LNCaP clone FGC (cell line): Measurements from ENCODE around the gene JAKMIP1.

ENCODE experiments used
- DNase-seq: peaks from one replicate; pipeline ENCODE4 v3.0.0-alpha.2; 2011; ENCODE audit warnings: low read depth
- H3K4me3 ChIP-seq: 2 replicates; pipeline ENCODE4 v1.5.1; 2011; ENCODE audit warnings: mild to moderate bottlenecking, low read depth, low read length, control low read depth
- TF ChIP-seq, protein P1 (sequence below): IDR thresholded peaks from 2 replicates; pipeline ENCODE4 v1.5.1; 2012; ENCODE audit warnings: mild to moderate bottlenecking; ENCODE audit not compliant: control insufficient read depth, insufficient read depth; ENCODE audit errors: extremely low read depth

JAKMIP1 gene

DNA sequence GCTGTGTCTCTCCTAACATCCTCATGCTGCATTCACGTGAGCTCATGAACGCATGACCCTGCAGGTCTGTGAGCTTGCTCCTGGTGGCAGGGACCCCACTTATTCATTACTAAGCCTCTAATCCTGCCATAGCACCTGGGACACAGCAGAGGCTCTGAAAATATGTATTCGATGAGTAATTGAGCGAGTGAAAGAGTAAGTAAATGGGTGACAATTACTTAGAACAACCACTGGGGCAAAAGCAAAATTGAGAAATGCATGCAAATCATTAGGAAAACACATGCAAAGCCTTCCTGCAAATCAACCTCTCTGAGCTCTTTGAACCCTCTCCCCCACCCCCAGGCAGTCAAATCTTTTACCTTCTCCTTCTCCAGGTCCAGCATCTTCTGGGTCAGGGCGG, 158.5 kb downstream of the JAKMIP1 start:
- TF ChIP-seq, protein P1, sequence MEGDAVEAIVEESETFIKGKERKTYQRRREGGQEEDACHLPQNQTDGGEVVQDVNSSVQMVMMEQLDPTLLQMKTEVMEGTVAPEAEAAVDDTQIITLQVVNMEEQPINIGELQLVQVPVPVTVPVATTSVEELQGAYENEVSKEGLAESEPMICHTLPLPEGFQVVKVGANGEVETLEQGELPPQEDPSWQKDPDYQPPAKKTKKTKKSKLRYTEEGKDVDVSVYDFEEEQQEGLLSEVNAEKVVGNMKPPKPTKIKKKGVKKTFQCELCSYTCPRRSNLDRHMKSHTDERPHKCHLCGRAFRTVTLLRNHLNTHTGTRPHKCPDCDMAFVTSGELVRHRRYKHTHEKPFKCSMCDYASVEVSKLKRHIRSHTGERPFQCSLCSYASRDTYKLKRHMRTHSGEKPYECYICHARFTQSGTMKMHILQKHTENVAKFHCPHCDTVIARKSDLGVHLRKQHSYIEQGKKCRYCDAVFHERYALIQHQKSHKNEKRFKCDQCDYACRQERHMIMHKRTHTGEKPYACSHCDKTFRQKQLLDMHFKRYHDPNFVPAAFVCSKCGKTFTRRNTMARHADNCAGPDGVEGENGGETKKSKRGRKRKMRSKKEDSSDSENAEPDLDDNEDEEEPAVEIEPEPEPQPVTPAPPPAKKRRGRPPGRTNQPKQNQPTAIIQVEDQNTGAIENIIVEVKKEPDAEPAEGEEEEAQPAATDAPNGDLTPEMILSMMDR = no peak
- no peak overlapping the region for H3K4me3 ChIP-seq
- no peak for DNase-seq

DNA sequence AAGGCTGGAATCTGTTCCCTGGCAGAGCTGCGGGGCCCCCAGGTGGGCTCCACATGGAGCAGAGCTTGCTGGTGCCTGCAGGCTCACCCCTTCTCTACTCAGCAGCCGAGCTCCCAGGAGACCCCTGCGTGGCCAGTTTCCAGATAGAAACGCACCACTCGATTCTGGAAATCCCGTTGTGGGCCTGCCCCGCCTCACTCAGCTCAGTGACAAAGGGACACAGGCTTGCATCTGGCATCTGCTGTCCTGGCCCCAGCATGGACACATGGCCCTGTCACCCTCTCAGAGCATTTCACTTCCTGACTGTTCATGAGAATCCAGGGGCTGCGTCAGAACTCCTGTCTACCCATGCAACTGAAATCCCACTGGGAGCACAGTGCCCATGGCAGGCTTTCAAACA, 161.6 kb downstream of the JAKMIP1 start:
- DNase-seq = no peak
- TF ChIP-seq, protein P1 = no peak
- H3K4me3 ChIP-seq = no peak overlapping the region

DNA sequence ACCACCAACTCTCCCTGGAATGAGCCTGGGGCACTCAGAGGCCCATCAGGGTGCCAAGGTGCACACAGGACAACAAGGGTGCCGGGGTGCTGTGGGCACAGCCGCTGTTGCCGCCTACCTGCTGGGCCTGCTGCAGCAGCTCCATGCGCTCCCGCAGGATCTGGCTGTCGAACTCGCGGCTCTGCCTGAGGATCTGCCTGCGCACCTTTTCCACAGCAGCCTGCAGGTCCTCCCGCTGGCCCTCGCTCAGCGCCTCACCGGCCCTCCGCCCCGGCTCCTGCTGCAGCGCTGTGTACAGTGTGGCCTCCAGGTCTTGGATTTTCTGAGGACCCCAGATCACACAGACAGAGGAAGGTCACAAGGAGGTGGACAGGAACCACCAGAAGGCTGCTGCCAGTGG, 164.6 kb downstream of the JAKMIP1 start:
- no peak for DNase-seq
- TF ChIP-seq, protein P1 = no peak
- no peak overlapping the region for H3K4me3 ChIP-seq

DNA sequence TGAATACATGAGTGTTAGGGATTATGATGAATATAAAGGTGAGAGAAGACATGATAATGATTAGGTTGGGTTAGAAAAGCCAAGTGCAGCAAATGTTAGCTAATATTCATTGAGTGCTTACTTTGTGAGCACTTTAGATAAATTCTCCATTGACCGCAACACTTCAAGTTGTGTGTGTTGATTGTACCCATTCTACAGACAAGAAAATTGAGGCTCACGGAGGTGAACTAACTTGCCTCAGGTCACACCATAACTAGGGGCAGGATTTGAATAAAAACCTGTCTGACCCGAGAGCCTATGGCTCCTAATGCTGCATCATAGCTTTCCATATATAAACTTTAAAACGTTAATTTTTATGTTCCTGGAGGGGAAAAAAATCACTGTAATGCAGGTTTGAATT, 167.0 kb downstream of the JAKMIP1 start:
- no peak overlapping the region for H3K4me3 ChIP-seq
- TF ChIP-seq, protein P1 = no peak
- DNase-seq = no peak

DNA sequence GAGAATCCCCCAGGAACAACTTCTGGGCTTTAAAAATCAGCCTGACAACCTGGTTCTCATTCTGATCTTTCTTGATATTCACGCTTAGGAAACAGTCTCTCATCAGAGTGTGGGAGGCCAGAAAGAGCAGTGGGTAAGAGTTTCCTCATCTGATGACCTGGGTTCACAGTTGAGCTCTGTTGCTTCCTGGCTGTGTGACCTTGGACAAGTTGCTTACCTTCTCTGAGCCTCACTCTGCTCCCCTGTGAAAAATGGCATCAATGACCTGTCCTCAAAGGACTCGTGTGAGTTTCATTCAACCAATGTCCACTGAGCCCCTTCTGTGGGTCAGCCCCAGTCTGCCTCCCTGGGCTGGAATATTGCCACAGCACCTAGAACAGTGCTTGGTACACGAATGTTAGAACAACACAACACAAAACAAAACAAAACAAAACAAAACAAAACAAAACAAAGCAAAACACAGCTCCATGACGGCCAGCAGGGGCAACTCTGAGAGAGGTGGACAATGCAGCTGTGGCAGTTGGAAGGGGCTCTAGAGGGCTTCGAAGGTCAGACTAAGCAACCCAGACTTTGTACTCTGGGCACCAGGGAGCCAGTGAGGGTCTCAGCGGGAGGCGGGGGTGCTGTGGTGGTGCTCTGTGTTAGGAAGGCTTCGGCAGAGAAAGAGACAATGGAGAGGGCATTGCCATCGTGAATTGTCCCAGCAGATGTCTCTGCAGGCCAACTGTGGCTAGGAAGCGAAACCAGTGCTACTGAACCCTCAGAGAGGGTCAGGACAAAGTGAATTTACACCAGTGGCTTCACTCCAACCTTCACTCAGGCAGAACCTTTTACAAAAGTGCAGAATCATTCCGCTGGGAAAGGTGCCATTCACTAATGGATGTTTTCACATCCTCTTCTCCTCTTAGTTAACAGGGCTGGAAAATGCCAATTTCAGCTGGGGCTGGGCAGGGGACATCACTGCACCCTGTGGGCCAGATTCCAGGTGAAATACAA, 167.8 kb downstream of the JAKMIP1 start:
- TF ChIP-seq, protein P1 = peak; percentile 24; the same call in 1 of the 2 replicates
- H3K4me3 ChIP-seq = no peak overlapping the region
- no peak for DNase-seq

DNA sequence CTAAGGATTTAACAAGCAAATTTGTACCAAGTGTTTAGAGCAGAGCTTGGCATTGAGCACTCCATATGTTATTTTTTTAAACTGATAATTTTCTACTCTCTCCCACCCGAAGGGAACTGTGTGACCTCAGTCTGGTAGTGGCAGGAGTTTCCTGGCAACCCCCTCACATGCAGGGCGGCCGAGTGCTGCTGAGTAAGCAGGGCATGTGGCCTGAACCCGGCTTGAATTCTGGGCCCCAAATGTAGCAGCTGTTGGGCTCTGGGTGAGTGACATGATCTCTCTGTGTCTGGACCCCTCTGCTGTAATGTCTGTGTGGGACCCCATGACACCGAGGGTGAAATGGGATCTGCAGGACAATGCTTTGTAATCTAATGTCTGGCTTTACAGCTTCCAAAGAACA, 168.5 kb downstream of the JAKMIP1 start:
- no peak overlapping the region for H3K4me3 ChIP-seq
- no peak for DNase-seq
- TF ChIP-seq, protein P1 = no peak

DNA sequence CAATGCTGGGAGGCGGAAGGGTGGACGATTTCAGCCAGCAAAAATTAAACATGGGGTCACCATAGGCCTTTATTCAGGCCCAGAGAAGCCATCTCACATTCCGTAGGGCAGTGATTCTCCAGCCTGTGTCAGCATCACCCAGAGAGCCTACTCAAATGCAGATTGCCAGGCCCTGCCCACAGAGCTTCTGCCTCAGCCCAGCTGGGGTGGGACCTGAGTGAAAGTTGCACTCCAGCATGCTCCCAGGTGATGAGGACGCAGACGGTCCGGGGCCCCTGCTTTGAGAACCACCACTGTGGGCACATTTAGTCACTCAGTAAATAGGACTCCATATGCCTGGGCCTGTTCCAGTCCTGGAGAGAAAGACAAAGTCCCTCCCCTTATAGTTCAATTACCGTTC, 169.7 kb downstream of the JAKMIP1 start:
- TF ChIP-seq, protein P1 = no peak
- no peak for DNase-seq
- no peak overlapping the region for H3K4me3 ChIP-seq
